SK-N-SH (cell line): ENCODE data around the gene CCR5AS.

Source experiments
- CTCF ChIA-PET: fragments of 300-600, 350-600 bp; formaldehyde crosslinking; extraction: SDS; loops from one replicate; lab custom pipeline; 2021; lab: Yijun Ruan, JAX
- POLR2A ChIA-PET: fragments of 350-600 bp; sonication (Branson Sonifier 250); formaldehyde crosslinking; extraction: SDS; loops from one replicate; lab custom pipeline; 2020; ENCODE audit warnings: antibody characterized with exemption, inconsistent platforms; lab: Yijun Ruan, JAX
- DNase-seq: peaks from one replicate; pipeline ENCODE4 v3.0.0; 2012
- H2AFZ ChIP-seq: fragments of 200-600 bp; sonication (generic); 2 replicates; pipeline ENCODE4 v1.8.1; 2016; ENCODE audit warnings: antibody characterized with exemption, mild to moderate bottlenecking, low read depth
- H3F3A ChIP-seq: fragments of 200-600 bp; sonication (generic); replicated peaks from 2 replicates; pipeline ENCODE3; 2016; ENCODE audit warnings: antibody characterized with exemption, mild to moderate bottlenecking; ENCODE audit not compliant: insufficient read depth
- H3K27ac ChIP-seq, 2 experiments: fragments of 200-500 bp in 1 of 2; fragments of 200-600 bp in 1 of 2; sonication (Bioruptor generic) in 1 of 2; sonication (generic), shearing (Covaris generic) in 1 of 2; 2 replicates each; pipeline versions ENCODE4 v1.5.1 to v1.6.1; 2014 to 2016; ENCODE audit warnings: low read depth in 2 of 2, inconsistent platforms in 1 of 2, low read length in 1 of 2, mild to moderate bottlenecking in 1 of 2, mixed read lengths in 1 of 2
- H3K27me3 ChIP-seq: fragments of 200-600 bp; sonication (generic), shearing (Covaris generic); 2 replicates; pipeline ENCODE4 v1.6.1; 2016; ENCODE audit warnings: mixed run types; ENCODE audit not compliant: insufficient read depth
- H3K36me3 ChIP-seq, 2 experiments: fragments of 200-500 bp in 1 of 2; fragments of 200-600 bp in 1 of 2; sonication (Bioruptor generic) in 1 of 2; sonication (generic) in 1 of 2; replicated peaks in 1 of 2; 2 replicates each; pipeline versions ENCODE3 to v1.5.1; 2014 to 2016; ENCODE audit warnings: low read length in 1 of 2, mild to moderate bottlenecking in 1 of 2; ENCODE audit not compliant: insufficient read depth in 2 of 2, control insufficient read depth in 1 of 2
- H3K4me1 ChIP-seq, 2 experiments: fragments of 200-500 bp in 1 of 2; fragments of 200-600 bp in 1 of 2; sonication (Bioruptor generic) in 1 of 2; sonication (generic), shearing (Covaris generic) in 1 of 2; 2 replicates each; pipeline versions ENCODE4 v1.5.1 to v1.6.1; 2014 to 2016; ENCODE audit warnings: low read depth in 1 of 2, low read length in 1 of 2, mixed run types in 1 of 2; ENCODE audit not compliant: insufficient read depth in 2 of 2, control insufficient read depth in 1 of 2
- H3K4me2 ChIP-seq: fragments of 200-600 bp; sonication (generic), shearing (Covaris generic); 2 replicates; pipeline ENCODE4 v1.6.1; 2017; ENCODE audit warnings: mixed run types
- H3K4me3 ChIP-seq, 2 experiments: fragments of 200-500 bp in 1 of 2; fragments of 200-600 bp in 1 of 2; sonication (Bioruptor generic) in 1 of 2; sonication (generic), shearing (Covaris generic) in 1 of 2; 2 replicates each; pipeline versions ENCODE4 v1.5.1 to v1.8.1; 2014 to 2016; ENCODE audit warnings: low read depth in 2 of 2, inconsistent platforms in 1 of 2, low read length in 1 of 2, mild to moderate bottlenecking in 1 of 2, mixed read lengths in 1 of 2, moderate library complexity in 1 of 2
- H3K79me2 ChIP-seq: fragments of 200-600 bp; sonication (generic); 2 replicates; pipeline ENCODE4 v1.8.1; 2017; ENCODE audit warnings: mild to moderate bottlenecking; ENCODE audit not compliant: insufficient read depth
- H3K9ac ChIP-seq: fragments of 200-600 bp; sonication (generic); 2 replicates; pipeline ENCODE4 v1.6.1; 2017; ENCODE audit warnings: mixed run types
- H3K9me2 ChIP-seq: fragments of 200-600 bp; sonication (generic); 2 replicates; pipeline ENCODE4 v1.6.1; 2017; ENCODE audit warnings: mixed run types
- H3K9me3 ChIP-seq: fragments of 200-600 bp; sonication (generic); 2 replicates; pipeline ENCODE4 v1.6.1; 2017; ENCODE audit warnings: mixed run types, mild to moderate bottlenecking, moderate library complexity
- H4K20me1 ChIP-seq: fragments of 200-600 bp; sonication (generic); 2 replicates; pipeline ENCODE4 v1.6.1; 2017; ENCODE audit warnings: mild to moderate bottlenecking, mixed run types; ENCODE audit not compliant: insufficient read depth
- CHD2 ChIP-seq: fragments of 150-350 bp; IDR thresholded peaks from 2 replicates; pipeline ENCODE4 v1.6.1; 2018; ENCODE audit warnings: low read length; ENCODE audit not compliant: partially characterized antibody
- FOXM1 ChIP-seq: IDR thresholded peaks from 2 replicates; pipeline ENCODE4 v1.4.0; 2012; ENCODE audit warnings: low read depth, mild to moderate bottlenecking
- GABPA ChIP-seq: IDR thresholded peaks from 2 replicates; pipeline ENCODE4 v1.4.0; 2012; ENCODE audit warnings: low read depth, mild to moderate bottlenecking
- JUND ChIP-seq: IDR thresholded peaks from 2 replicates; pipeline ENCODE4 v1.4.0; 2012
- MEF2A ChIP-seq: IDR thresholded peaks from 2 replicates; pipeline ENCODE4 v1.4.0; 2012; ENCODE audit warnings: low read depth, borderline replicate concordance
- MXI1 ChIP-seq: IDR thresholded peaks from 2 replicates; pipeline ENCODE4 v1.6.1; 2012; ENCODE audit warnings: mild to moderate bottlenecking, low read depth, low read length, improper control_type of control experiment
- NRF1 ChIP-seq: IDR thresholded peaks from 2 replicates; pipeline ENCODE4 v1.6.1; 2012; ENCODE audit warnings: low read depth, mild to moderate bottlenecking, low read length
- PBX3 ChIP-seq: IDR thresholded peaks from 2 replicates; pipeline ENCODE4; 2012
- RAD21 ChIP-seq: IDR thresholded peaks from 2 replicates; pipeline ENCODE4 v1.6.1; 2012; ENCODE audit warnings: mild to moderate bottlenecking, low read length
- RFX5 ChIP-seq: IDR thresholded peaks from 2 replicates; pipeline ENCODE4 v1.6.1; 2012; ENCODE audit warnings: mild to moderate bottlenecking, improper control_type of control experiment, low read length
- SIN3A ChIP-seq: IDR thresholded peaks from 2 replicates; pipeline ENCODE4 v1.6.1; 2012; ENCODE audit warnings: low read depth, mild to moderate bottlenecking, low read length, moderate library complexity, borderline replicate concordance
- SMC3 ChIP-seq: IDR thresholded peaks from 2 replicates; pipeline ENCODE4 v1.6.1; 2012; ENCODE audit warnings: low read depth, low read length, improper control_type of control experiment
- TAF1 ChIP-seq: IDR thresholded peaks from 2 replicates; pipeline ENCODE4 v1.6.1; 2012; ENCODE audit warnings: low read depth, mild to moderate bottlenecking, low read length, moderate library complexity, borderline replicate concordance
- USF2 ChIP-seq: fragments of 150-350 bp; IDR thresholded peaks from 2 replicates; pipeline ENCODE4 v1.6.1; 2017; ENCODE audit warnings: antibody characterized with exemption, low read length, low read depth, borderline replicate concordance
- WGBS: methylation state at CpG from one replicate; pipeline ENCODE4 v1.1.6; 2017; ENCODE audit warnings: low lambda C conversion rate; 5-methylcytosine and 5-hydroxymethylcytosine counted together
- TF ChIP-seq, protein P1 (sequence below): fragments of 200-600 bp; sonication (generic); IDR thresholded peaks from 2 replicates; pipeline ENCODE4 v1.6.1; 2017; ENCODE audit warnings: antibody characterized with exemption, mild to moderate bottlenecking, moderate library complexity
- TF ChIP-seq, protein P2 (sequence below): fragments of 150-350 bp; IDR thresholded peaks from 2 replicates; pipeline ENCODE4 v1.6.1; 2016; ENCODE audit warnings: mild to moderate bottlenecking, low read depth, low read length

Gene CCR5AS

DNA sequence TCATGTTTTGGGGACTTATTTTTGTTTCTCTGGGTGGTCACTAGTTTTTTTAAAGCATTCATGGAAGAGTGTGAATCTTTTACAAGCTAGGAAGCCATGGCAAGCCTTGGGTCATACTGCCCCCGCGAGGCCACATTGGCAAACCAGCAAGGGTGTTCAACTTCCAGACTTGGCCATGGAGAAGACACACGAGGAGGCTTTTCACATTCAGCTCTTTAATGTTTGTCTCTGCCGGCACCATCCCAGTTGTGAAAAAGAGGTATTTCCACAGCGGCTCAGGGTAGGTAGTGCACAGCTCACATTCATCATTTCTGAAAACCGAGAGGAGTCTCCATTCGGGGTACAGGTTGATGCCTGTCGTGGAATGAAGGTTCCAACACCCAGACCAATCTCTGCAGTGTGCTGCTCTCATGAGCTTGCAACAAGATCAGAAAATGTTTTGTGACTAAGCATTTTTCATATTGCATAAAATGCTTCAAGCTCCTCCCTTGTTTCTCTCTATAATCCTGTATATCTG lies 28.4 kb downstream of the CCR5AS start:
- Histone ChIP-seq H3K79me2 (no peaks in the 10 kb centered on the region), H3K9ac (no peak overlapping the region), H4K20me1 (no peaks in the 10 kb centered on the region), H3F3A (no peaks in the 10 kb centered on the region), H3K27me3 (peaks cover 47% of the 10 kb centered on the region), H3K27ac (no peak overlapping the region), H3K36me3 (no peaks in the 10 kb centered on the region), H3K9me2 (no peaks in the 10 kb centered on the region), H3K4me1 (no peaks in the 10 kb centered on the region; a peak in 1 of 4 replicates), H3K9me3 (no peaks in the 10 kb centered on the region), H3K4me3 (no peak overlapping the region; a peak in 1 of 4 replicates), H3K4me2 (no peak overlapping the region), H2AFZ (no peak overlapping the region)
- peak; percentile 52 for DNase-seq
- ChIA-PET POLR2A (no interaction called here), CTCF (interaction anchor here (0.6 to 2.0 kb wide), 25 partner anchors 8 to 619 kb away, joined by 3 to 14 read pairs (median 4); partner anchors contain the start of gene CCRL2)
- no peak for TF ChIP-seq GABPA
- TF ChIP-seq PBX3, result no peak
- no peak for TF ChIP-seq MXI1
- no peak for TF ChIP-seq MEF2A
- TF ChIP-seq FOXM1, result no peak
- TF ChIP-seq SIN3A, result no peak
- TF ChIP-seq SMC3, result peak; percentile 43
- TF ChIP-seq, protein P1, sequence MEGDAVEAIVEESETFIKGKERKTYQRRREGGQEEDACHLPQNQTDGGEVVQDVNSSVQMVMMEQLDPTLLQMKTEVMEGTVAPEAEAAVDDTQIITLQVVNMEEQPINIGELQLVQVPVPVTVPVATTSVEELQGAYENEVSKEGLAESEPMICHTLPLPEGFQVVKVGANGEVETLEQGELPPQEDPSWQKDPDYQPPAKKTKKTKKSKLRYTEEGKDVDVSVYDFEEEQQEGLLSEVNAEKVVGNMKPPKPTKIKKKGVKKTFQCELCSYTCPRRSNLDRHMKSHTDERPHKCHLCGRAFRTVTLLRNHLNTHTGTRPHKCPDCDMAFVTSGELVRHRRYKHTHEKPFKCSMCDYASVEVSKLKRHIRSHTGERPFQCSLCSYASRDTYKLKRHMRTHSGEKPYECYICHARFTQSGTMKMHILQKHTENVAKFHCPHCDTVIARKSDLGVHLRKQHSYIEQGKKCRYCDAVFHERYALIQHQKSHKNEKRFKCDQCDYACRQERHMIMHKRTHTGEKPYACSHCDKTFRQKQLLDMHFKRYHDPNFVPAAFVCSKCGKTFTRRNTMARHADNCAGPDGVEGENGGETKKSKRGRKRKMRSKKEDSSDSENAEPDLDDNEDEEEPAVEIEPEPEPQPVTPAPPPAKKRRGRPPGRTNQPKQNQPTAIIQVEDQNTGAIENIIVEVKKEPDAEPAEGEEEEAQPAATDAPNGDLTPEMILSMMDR, result peak; percentile 65
- TF ChIP-seq NRF1, result no peak
- no peak for TF ChIP-seq USF2
- TF ChIP-seq JUND, result no peak
- TF ChIP-seq RAD21, result peak; percentile 80
- WGBS, result 24% methylated on average over 8 of the region's 8 CpGs

DNA sequence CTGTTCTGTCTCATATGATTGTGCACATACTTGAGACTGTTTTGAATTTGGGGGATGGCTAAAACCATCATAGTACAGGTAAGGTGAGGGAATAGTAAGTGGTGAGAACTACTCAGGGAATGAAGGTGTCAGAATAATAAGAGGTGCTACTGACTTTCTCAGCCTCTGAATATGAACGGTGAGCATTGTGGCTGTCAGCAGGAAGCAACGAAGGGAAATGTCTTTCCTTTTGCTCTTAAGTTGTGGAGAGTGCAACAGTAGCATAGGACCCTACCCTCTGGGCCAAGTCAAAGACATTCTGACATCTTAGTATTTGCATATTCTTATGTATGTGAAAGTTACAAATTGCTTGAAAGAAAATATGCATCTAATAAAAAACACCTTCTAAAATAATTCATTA lies 31.1 kb downstream of the CCR5AS start:
- 0% methylated on average over 2 of the region's 2 CpGs for WGBS
- ChIA-PET CTCF (no interaction called here), POLR2A (no interaction called here)
- Histone ChIP-seq H3K4me3 (no peak overlapping the region), H3K4me1 (no peaks in the 10 kb centered on the region; a peak in 1 of 4 replicates), H3K27me3 (peaks cover 43% of the 10 kb centered on the region), H3K4me2 (no peak overlapping the region), H2AFZ (no peak overlapping the region), H3K79me2 (no peaks in the 10 kb centered on the region), H3K36me3 (no peaks in the 10 kb centered on the region), H3K27ac (no peak overlapping the region), H4K20me1 (no peaks in the 10 kb centered on the region), H3F3A (peaks cover 3% of the 10 kb centered on the region), H3K9me3 (no peaks in the 10 kb centered on the region), H3K9ac (no peak overlapping the region), H3K9me2 (no peaks in the 10 kb centered on the region)
- TF ChIP-seq TAF1, result no peak
- TF ChIP-seq, protein P2, sequence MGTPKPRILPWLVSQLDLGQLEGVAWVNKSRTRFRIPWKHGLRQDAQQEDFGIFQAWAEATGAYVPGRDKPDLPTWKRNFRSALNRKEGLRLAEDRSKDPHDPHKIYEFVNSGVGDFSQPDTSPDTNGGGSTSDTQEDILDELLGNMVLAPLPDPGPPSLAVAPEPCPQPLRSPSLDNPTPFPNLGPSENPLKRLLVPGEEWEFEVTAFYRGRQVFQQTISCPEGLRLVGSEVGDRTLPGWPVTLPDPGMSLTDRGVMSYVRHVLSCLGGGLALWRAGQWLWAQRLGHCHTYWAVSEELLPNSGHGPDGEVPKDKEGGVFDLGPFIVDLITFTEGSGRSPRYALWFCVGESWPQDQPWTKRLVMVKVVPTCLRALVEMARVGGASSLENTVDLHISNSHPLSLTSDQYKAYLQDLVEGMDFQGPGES, result no peak
- TF ChIP-seq CHD2, result no peak
- no peak for TF ChIP-seq USF2
- no peak for TF ChIP-seq SIN3A
- no peak for TF ChIP-seq NRF1
- no peak for TF ChIP-seq RFX5
- no peak for DNase-seq
